H9 (cell line): ENCODE results near the gene IFIH1. TPM values are rescaled to one million over a fixed set of nuclear protein-coding genes. Genes with fewer than 3 reads are reported as not detected.

Experiments used
- DNase-seq: peaks from one replicate; pipeline ENCODE4 v3.0.0-alpha.2; 2017
- H2AFZ ChIP-seq: one replicate; pipeline ENCODE4 v1.6.1; 2013; ENCODE audit warnings: mild to moderate bottlenecking, low read length, control low read depth, moderate library complexity
- H2AK5ac ChIP-seq: 2 replicates; pipeline ENCODE4 v1.6.1; 2013; ENCODE audit warnings: low read length, control low read depth, mixed read lengths; ENCODE audit not compliant: insufficient read length
- H2BK120ac ChIP-seq: one replicate; pipeline ENCODE4 v1.6.1; 2013; ENCODE audit warnings: low read depth, mild to moderate bottlenecking, low read length, control low read depth, inconsistent platforms; ENCODE audit not compliant: poor library complexity, severe bottlenecking
- H2BK12ac ChIP-seq: 2 replicates; pipeline ENCODE4 v1.6.1; 2013; ENCODE audit warnings: low read length, control low read depth, mixed read lengths, low read depth; ENCODE audit not compliant: insufficient read length
- H2BK15ac ChIP-seq: 2 replicates; pipeline ENCODE4 v1.6.1; 2013; ENCODE audit warnings: low read depth, low read length, control low read depth
- H2BK20ac ChIP-seq: one replicate; pipeline ENCODE4 v1.6.1; 2013; ENCODE audit warnings: low read depth, mild to moderate bottlenecking, low read length, control low read depth, inconsistent platforms; ENCODE audit not compliant: poor library complexity, severe bottlenecking
- H2BK5ac ChIP-seq: 2 replicates; pipeline ENCODE4 v1.6.1; 2013; ENCODE audit warnings: low read length, control low read depth, mixed read lengths; ENCODE audit not compliant: insufficient read length
- H3K14ac ChIP-seq: 2 replicates; pipeline ENCODE4 v1.6.1; 2013; ENCODE audit warnings: low read length, control low read depth; ENCODE audit not compliant: insufficient read depth
- H3K18ac ChIP-seq: 2 replicates; pipeline ENCODE4 v1.6.1; 2013; ENCODE audit warnings: low read depth, mild to moderate bottlenecking, mixed read lengths, low read length, control low read depth; ENCODE audit not compliant: insufficient read length
- H3K23ac ChIP-seq: 2 replicates; pipeline ENCODE4 v1.6.1; 2013; ENCODE audit warnings: low read length, control low read depth, mixed read lengths, low read depth; ENCODE audit not compliant: insufficient read length
- H3K23me2 ChIP-seq: 2 replicates; pipeline ENCODE4 v1.6.1; 2013; ENCODE audit warnings: low read depth, mild to moderate bottlenecking, mixed read lengths, low read length, control low read depth; ENCODE audit not compliant: insufficient read length, poor library complexity, severe bottlenecking
- H3K27ac ChIP-seq: 2 replicates; pipeline ENCODE4 v1.5.1; 2013; ENCODE audit warnings: low read length, control low read depth, mixed read lengths, low read depth; ENCODE audit not compliant: insufficient read length
- H3K27me3 ChIP-seq: 2 replicates; pipeline ENCODE4 v1.6.1; 2013; ENCODE audit warnings: low read length, control low read depth, inconsistent platforms; ENCODE audit not compliant: insufficient read depth
- H3K4ac ChIP-seq: 2 replicates; pipeline ENCODE4 v1.6.1; 2013; ENCODE audit warnings: low read depth, mild to moderate bottlenecking, control low read depth, inconsistent platforms, low read length, moderate library complexity
- H3K4me1 ChIP-seq: 2 replicates; pipeline ENCODE4 v1.6.1; 2013; ENCODE audit warnings: low read length, control low read depth, inconsistent platforms; ENCODE audit not compliant: insufficient read depth
- H3K4me2 ChIP-seq: 2 replicates; pipeline ENCODE4 v1.6.1; 2013; ENCODE audit warnings: low read length, control low read depth, mixed read lengths; ENCODE audit not compliant: insufficient read length, insufficient read depth
- H3K56ac ChIP-seq: 2 replicates; pipeline ENCODE4 v1.6.1; 2013; ENCODE audit warnings: low read depth, mild to moderate bottlenecking, mixed read lengths, low read length, control low read depth; ENCODE audit not compliant: insufficient read length
- H3K79me1 ChIP-seq: 2 replicates; pipeline ENCODE4 v1.6.1; 2013; ENCODE audit warnings: low read depth, mild to moderate bottlenecking, moderate library complexity, low read length, control low read depth, inconsistent platforms; ENCODE audit not compliant: insufficient read depth, poor library complexity, severe bottlenecking
- H3K79me2 ChIP-seq: 2 replicates; pipeline ENCODE4 v1.6.1; 2013; ENCODE audit warnings: low read length, control low read depth, inconsistent platforms; ENCODE audit not compliant: insufficient read depth
- H3K9ac ChIP-seq: 2 replicates; pipeline ENCODE4 v1.6.1; 2013; ENCODE audit warnings: low read length, control low read depth, mixed read lengths; ENCODE audit not compliant: insufficient read length; ENCODE audit errors: extremely low read depth
- H3K9me3 ChIP-seq: one replicate; pipeline ENCODE4 v1.6.1; 2013; ENCODE audit warnings: low read depth, low read length, inconsistent platforms; ENCODE audit not compliant: control insufficient read depth
- H3T11ph ChIP-seq: one replicate; pipeline ENCODE4 v1.6.1; 2013; ENCODE audit warnings: mild to moderate bottlenecking, low read length, control low read depth, inconsistent platforms
- H4K20me1 ChIP-seq: one replicate; pipeline ENCODE4 v1.6.1; 2013; ENCODE audit not compliant: control insufficient read depth, insufficient read length, insufficient read depth
- H4K5ac ChIP-seq: 2 replicates; pipeline ENCODE4 v1.6.1; 2013; ENCODE audit warnings: low read depth, mild to moderate bottlenecking, mixed read lengths, low read length, control low read depth; ENCODE audit not compliant: insufficient read length
- H4K8ac ChIP-seq: replicated peaks from 2 replicates; pipeline ENCODE4 v1.6.1; 2013; ENCODE audit warnings: low read length, control low read depth, mixed read lengths, low read depth; ENCODE audit not compliant: insufficient read length
- H4K91ac ChIP-seq: 2 replicates; pipeline ENCODE4 v1.6.1; 2013; ENCODE audit warnings: low read depth, mild to moderate bottlenecking, moderate library complexity, mixed read lengths, low read length, control low read depth; ENCODE audit not compliant: insufficient read length
- H3K27ac Mint-ChIP-seq, 3 experiments: 2 replicates in 2 of 3; 3 replicates in 1 of 3; pipeline ENCODE4 v1.8.0; 2020 to 2021; ENCODE audit warnings: mixed read lengths in 3 of 3, mild to moderate bottlenecking in 1 of 3, moderate library complexity in 1 of 3
- H3K27me3 Mint-ChIP-seq: 2 replicates; pipeline ENCODE4 v1.8.0; 2021; ENCODE audit warnings: low read depth, mild to moderate bottlenecking, moderate library complexity, mixed read lengths
- H3K36me3 Mint-ChIP-seq, 3 experiments: 2 replicates in 2 of 3; 3 replicates in 1 of 3; pipeline ENCODE4 v1.8.0; 2020 to 2021; ENCODE audit warnings: low read depth in 3 of 3, mixed read lengths in 3 of 3; ENCODE audit not compliant: insufficient read depth in 1 of 3
- H3K4me1 Mint-ChIP-seq, 2 experiments: 2 replicates each; pipeline ENCODE4 v1.8.0; 2020; ENCODE audit warnings: mixed read lengths in 2 of 2
- H3K4me3 Mint-ChIP-seq, 2 experiments: 2 replicates in 1 of 2; 3 replicates in 1 of 2; pipeline ENCODE4 v1.8.0; 2020 to 2021; ENCODE audit warnings: mild to moderate bottlenecking in 2 of 2, mixed read lengths in 2 of 2, moderate library complexity in 1 of 2
- H3K9me3 Mint-ChIP-seq, 2 experiments: 2 replicates in 1 of 2; 3 replicates in 1 of 2; pipeline ENCODE4 v1.8.0; 2020; ENCODE audit warnings: mild to moderate bottlenecking in 2 of 2, mixed read lengths in 2 of 2, moderate library complexity in 1 of 2
- WGBS: extraction: QIAGEN DNeasy Blood & Tissue Kit; methylation state at CpG from one replicate; pipeline ENCODE4 v1.1.7; 2013; ENCODE audit warnings: missing lambda C conversion rate, low lambda C conversion rate, mixed read lengths; ENCODE audit not compliant: insufficient read length; ENCODE audit errors: extremely low coverage; 5-methylcytosine and 5-hydroxymethylcytosine counted together
- total RNA-seq: library from RNA; stranded (reverse); gene quantifications from 2 replicates; pipeline ENCODE4 v1.2.1, GENCODE V29; 2021
- TF ChIP-seq, protein P1 (sequence below): fragments of 200-600 bp; sonication (generic); conservative IDR thresholded peaks from 3 replicates; pipeline ENCODE4 v1.8.0; 2021; ENCODE audit warnings: antibody characterized with exemption, mild to moderate bottlenecking

The IFIH1 gene
- total RNA-seq, 1 experiment from 2014 or later = 0.81 TPM

- no peak overlapping the region for H3K56ac ChIP-seq
- TF ChIP-seq, protein P1, sequence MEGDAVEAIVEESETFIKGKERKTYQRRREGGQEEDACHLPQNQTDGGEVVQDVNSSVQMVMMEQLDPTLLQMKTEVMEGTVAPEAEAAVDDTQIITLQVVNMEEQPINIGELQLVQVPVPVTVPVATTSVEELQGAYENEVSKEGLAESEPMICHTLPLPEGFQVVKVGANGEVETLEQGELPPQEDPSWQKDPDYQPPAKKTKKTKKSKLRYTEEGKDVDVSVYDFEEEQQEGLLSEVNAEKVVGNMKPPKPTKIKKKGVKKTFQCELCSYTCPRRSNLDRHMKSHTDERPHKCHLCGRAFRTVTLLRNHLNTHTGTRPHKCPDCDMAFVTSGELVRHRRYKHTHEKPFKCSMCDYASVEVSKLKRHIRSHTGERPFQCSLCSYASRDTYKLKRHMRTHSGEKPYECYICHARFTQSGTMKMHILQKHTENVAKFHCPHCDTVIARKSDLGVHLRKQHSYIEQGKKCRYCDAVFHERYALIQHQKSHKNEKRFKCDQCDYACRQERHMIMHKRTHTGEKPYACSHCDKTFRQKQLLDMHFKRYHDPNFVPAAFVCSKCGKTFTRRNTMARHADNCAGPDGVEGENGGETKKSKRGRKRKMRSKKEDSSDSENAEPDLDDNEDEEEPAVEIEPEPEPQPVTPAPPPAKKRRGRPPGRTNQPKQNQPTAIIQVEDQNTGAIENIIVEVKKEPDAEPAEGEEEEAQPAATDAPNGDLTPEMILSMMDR = no peak
- no peak overlapping the region for H2BK20ac ChIP-seq
- H3K18ac ChIP-seq = no peak overlapping the region
- H3K27ac ChIP-seq = no peak overlapping the region
- peak overlapping the region; percentile 37 for H3K4me2 ChIP-seq
- DNase-seq = no peak
- H2BK15ac ChIP-seq = no peak overlapping the region
- Mint-ChIP-seq H3K27ac (peak overlapping the region in 1 of 3 experiments; percentile 19; a peak in 1 of 7 replicates), H3K4me3 (peak overlapping the region; percentile 91 to 98), H3K27me3 (peaks cover 12% of the 10 kb centered on the region), H3K9me3 (no peaks in the 10 kb centered on the region), H3K36me3 (no peaks in the 10 kb centered on the region), H3K4me1 (peaks cover 10 to 13% of the 10 kb centered on the region in 2 experiments)
- no peaks in the 10 kb centered on the region for H4K20me1 ChIP-seq
- H3K9me3 ChIP-seq = no peaks in the 10 kb centered on the region
- no peak overlapping the region for H4K91ac ChIP-seq
- no peaks in the 10 kb centered on the region for H3K79me1 ChIP-seq
- H2AK5ac ChIP-seq = no peak overlapping the region
- H3K27me3 ChIP-seq = no peaks in the 10 kb centered on the region
- H3K4ac ChIP-seq = no peak overlapping the region
- no peak overlapping the region for H4K5ac ChIP-seq
- H2BK120ac ChIP-seq = no peak overlapping the region
- H2BK5ac ChIP-seq = no peak overlapping the region
- peak overlapping the region; percentile 90 for H2AFZ ChIP-seq
- WGBS = no CpG with 5 or more reads among the region's 4 CpGs
- no peaks in the 10 kb centered on the region for H3K4me1 ChIP-seq
- no peak overlapping the region for H4K8ac ChIP-seq
- H3K79me2 ChIP-seq = no peaks in the 10 kb centered on the region; the same call in 1 of the 2 replicates
- no peak overlapping the region for H3K9ac ChIP-seq
- H3K23ac ChIP-seq = no peak overlapping the region
- no peak overlapping the region for H2BK12ac ChIP-seq
- H3K23me2 ChIP-seq = peaks cover 3% of the 10 kb centered on the region
- no peak overlapping the region for H3K14ac ChIP-seq
- H3T11ph ChIP-seq = no peak overlapping the region
These were observed 25.0 kb upstream of the IFIH1 start for GRCh38 chr2:162343492-162343823.
